ENCODE results near the gene NGRN.

The NGRN gene

DNA sequence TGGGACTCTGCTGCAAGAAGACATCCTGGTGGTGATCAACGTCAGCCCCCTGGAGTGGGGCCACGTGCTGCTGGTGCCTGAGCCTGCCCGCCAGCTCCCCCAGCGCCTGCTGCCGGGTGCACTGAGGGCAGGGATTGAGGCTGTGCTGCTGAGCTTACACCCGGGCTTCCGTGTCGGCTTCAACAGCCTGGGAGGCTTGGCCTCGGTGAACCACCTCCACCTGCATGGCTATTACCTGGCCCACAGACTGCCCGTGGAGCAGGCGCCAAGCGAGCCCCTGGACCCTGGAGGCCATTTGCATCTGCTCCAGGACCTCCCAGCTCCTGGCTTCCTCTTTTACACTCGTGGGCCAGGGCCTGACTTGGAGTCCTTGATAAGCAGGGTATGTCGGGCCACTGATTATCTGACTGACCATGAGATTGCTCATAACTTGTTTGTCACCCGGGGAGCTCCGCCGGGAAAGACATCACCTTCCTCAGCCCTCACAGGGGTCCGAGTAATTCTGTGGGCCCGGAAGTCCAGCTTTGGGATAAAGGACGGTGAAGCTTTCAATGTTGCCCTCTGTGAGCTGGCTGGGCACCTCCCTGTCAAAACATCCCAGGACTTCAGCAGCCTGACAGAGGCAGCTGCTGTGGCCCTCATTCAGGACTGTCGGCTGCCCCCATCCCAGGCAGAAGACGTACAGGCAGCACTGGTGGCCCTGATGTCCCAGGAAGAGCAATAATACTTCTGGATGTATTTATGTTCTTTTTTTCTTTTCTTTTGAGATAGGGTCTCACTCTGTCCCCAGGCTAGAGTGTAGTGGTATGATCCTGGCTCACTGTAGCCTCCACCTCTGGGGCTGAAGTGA is 23.9 kb upstream of the NGRN start:
- Mint-ChIP-seq H3K4me1 (no peaks in the 10 kb centered on the region), H3K36me3 (ENCODE audit: low read depth) (peaks cover 12% of the 10 kb centered on the region), H3K27ac (no peak overlapping the region), H3K4me3 (no peak overlapping the region), H3K9me3 (no peaks in the 10 kb centered on the region), H3K27me3 (ENCODE audit: low read depth) (peaks cover 9% of the 10 kb centered on the region)
- TF ChIP-seq, protein P1, sequence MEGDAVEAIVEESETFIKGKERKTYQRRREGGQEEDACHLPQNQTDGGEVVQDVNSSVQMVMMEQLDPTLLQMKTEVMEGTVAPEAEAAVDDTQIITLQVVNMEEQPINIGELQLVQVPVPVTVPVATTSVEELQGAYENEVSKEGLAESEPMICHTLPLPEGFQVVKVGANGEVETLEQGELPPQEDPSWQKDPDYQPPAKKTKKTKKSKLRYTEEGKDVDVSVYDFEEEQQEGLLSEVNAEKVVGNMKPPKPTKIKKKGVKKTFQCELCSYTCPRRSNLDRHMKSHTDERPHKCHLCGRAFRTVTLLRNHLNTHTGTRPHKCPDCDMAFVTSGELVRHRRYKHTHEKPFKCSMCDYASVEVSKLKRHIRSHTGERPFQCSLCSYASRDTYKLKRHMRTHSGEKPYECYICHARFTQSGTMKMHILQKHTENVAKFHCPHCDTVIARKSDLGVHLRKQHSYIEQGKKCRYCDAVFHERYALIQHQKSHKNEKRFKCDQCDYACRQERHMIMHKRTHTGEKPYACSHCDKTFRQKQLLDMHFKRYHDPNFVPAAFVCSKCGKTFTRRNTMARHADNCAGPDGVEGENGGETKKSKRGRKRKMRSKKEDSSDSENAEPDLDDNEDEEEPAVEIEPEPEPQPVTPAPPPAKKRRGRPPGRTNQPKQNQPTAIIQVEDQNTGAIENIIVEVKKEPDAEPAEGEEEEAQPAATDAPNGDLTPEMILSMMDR (IDR thresholded peaks at IDR 0.05; ENCODE audit: unreplicated experiment in 3 of 3), result no peak

DNA sequence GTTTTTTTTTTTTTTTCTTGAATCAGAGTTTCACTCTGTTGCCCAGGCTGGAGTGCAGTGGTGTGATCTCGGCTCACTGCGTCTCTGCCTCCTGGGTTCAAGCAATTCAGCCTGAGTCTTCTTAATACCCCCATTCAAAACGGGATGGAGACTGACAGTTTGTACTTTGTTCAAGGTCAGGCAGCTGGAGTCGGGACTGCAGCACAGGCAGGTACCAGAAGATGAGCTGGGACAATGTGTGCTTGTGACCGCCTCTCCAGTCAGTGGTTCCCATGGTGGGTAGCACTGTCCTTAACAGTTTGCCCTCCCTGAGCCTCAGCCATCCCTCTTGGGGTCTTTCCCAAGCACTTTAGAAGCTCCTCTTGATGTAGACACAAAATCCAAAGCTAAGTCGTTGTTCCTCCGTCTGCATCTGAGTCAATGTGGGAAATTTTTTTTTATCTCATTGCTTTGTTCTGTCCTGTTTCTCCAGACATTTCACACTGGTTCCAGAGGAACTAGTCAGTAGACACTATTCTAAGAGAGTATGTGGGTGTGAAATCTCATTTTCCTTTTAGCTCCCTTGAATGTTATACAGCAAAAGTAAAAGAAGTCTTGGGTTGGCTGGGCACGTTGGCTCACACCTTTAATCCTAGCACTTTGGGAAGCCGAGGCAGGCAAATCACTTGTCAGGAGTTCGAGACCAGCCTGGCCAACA is 21.4 kb upstream of the NGRN start:
- peaks cover 4% of the 10 kb centered on the region for H3K36me3 Mint-ChIP-seq (ENCODE audit: low read depth)
- peaks cover 9% of the 10 kb centered on the region for H3K27me3 Mint-ChIP-seq (ENCODE audit: low read depth)
- no peaks in the 10 kb centered on the region for H3K9me3 Mint-ChIP-seq
- H3K4me3 Mint-ChIP-seq, result no peak overlapping the region
- no peak overlapping the region for H3K27ac Mint-ChIP-seq
- H3K4me1 Mint-ChIP-seq, result peaks cover 4% of the 10 kb centered on the region
- TF ChIP-seq, protein P1 (IDR thresholded peaks at IDR 0.05; ENCODE audit: unreplicated experiment in 3 of 3), result no peak

- peak overlapping the region; percentile 56 to 83 (median 75) for H3K4me3 Mint-ChIP-seq
- TF ChIP-seq, protein P1 (IDR thresholded peaks at IDR 0.05; ENCODE audit: unreplicated experiment in 3 of 3), result no peak
- peaks cover 8% of the 10 kb centered on the region for H3K4me1 Mint-ChIP-seq
- peak overlapping the region in 1 of 3 experiments; percentile 20 for H3K27ac Mint-ChIP-seq
- no peaks in the 10 kb centered on the region for H3K36me3 Mint-ChIP-seq (ENCODE audit: low read depth)
- H3K9me3 Mint-ChIP-seq, result no peaks in the 10 kb centered on the region
- H3K27me3 Mint-ChIP-seq (ENCODE audit: low read depth), result peaks cover 10% of the 10 kb centered on the region
These were observed 16.7 kb upstream of the NGRN start for GRCh38 chr15:90248789-90249202.

GRCh38 chr15:90249203-90249863 is 16.1 kb upstream of the NGRN start, which contains the start of gene TTLL13:
TSS of gene TTLL13 (plus strand) at chr15:90249556. CDS start at chr15:90250631, 1,075 bp downstream.
- H3K9me3 Mint-ChIP-seq, result no peaks in the 10 kb centered on the region
- H3K27ac Mint-ChIP-seq, result peak within 1 kb of the TSS; percentile 20 to 74 (median 60)
- peak within 1 kb of the TSS; percentile 82 to 85 (median 83) for H3K4me3 Mint-ChIP-seq
- peaks cover 8% of the 10 kb centered on the region for H3K4me1 Mint-ChIP-seq
- TF ChIP-seq, protein P1 (IDR thresholded peaks at IDR 0.05; ENCODE audit: unreplicated experiment in 3 of 3), result no peak
- H3K27me3 Mint-ChIP-seq (ENCODE audit: low read depth), result peaks cover 11% of the 10 kb centered on the region
- no peaks in the 10 kb centered on the region for H3K36me3 Mint-ChIP-seq (ENCODE audit: low read depth)

- Mint-ChIP-seq H3K36me3 (ENCODE audit: low read depth) (no peaks in the 10 kb centered on the region), H3K4me1 (no peaks in the 10 kb centered on the region), H3K9me3 (no peaks in the 10 kb centered on the region), H3K4me3 (no peak overlapping the region), H3K27ac (no peak overlapping the region), H3K27me3 (ENCODE audit: low read depth) (peaks cover 18% of the 10 kb centered on the region)
- TF ChIP-seq, protein P1 (IDR thresholded peaks at IDR 0.05; ENCODE audit: unreplicated experiment in 3 of 3), result no peak
These were observed 7.7 kb upstream of the NGRN start for GRCh38 chr15:90257776-90258175.
